Measurements from ENCODE around the gene GCNT1.
A peak's percentile ranks its signal among the peaks of the same experiment; 100 is the strongest.
"Not testable (repeated sequence)": the region's sequence is repeated elsewhere in the genome, so short reads cannot be mapped to it uniquely, and the experiment has no call there.

GCNT1 gene

DNA sequence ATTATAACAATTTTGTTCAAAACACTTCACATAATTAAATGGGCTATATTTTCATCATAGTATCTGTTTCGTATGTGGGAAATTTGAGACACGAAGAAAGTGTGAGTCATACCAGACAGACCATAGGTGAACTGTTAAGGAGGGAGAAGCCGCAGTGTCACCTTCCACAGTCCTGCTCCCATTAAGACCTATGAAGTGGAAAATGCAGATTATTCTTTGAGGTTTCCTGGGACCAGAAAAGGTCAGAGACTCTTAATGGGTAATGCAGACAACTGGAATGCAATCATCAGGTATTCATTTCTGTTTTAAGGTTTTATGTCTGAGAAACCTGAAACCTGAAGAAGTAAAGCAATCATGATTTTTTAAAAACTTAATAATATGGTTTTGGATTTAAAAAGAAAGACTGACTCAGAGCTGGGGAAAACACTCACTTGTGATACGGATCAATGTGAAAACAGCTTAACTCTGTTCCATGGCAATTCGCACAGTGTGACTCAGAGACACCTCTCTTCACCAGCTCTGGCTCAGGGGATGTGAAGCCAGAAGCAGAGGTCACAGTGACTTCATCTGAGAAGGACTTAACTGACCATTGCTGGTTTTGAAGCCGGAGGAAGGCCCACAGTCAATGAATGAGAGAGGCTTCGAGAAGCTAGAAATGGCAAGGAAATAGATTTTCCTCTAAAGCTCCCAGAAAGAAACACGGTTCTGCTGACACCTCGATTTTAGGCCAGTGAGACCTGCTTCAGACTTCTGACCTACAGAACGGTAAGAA is 17.2 kb upstream of the GCNT1 start:
- DNase-seq = peak in 3 of 56 donors; percentile 3 to 12 (median 10)

GRCh38 chr9:76443887-76444286 is 15.1 kb upstream of the GCNT1 start:
- no peak for DNase-seq

DNA sequence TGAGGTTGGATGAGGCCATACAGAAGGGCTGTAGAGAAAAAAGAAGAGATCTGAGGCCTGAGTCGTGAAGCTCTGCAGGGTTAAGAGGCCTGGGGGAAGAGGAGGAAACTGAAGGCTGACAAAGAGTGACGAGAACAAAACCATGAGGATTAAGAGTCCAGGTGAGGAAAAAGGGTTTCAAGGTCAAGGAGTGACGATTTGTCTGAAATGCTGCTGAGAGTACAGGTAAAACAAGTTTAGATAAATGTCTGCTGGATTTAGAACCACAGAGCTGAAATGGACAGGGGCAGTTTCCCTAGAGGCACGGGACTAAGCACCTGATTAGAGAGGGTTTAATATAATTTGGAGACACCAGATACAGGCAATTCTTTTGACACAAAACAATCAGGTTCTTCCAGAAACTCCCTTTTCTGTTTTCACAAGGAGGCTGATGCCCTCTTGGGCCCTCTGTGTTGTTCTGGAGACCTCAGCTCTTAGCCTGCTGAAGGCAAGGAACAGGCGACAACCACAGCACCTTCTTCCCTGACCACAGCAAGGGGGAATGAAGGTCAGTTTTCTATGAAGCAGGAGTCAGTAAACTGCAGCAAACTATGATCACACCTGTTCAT is 14.6 kb upstream of the GCNT1 start:
- no peak for DNase-seq

DNA sequence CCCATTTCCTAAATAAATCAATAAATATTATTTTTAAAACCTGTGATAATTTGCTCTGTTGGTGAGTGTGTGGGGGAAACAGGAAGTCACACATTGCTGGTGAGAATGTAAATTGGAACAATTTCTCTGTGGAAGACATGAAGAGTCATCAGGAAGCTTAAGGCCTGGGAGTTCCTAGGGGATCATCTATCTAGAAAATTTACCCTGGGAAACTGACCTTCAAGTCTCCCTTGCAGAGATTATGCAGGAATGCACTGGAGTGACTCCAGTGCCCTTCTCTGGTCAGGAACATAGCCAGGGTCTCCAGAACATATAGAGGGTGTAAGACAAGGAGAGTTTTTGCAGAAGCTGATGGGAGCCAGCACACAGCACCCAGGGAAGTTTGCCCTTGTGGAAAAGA is 13.0 kb upstream of the GCNT1 start:
- DNase-seq = no peak

DNA sequence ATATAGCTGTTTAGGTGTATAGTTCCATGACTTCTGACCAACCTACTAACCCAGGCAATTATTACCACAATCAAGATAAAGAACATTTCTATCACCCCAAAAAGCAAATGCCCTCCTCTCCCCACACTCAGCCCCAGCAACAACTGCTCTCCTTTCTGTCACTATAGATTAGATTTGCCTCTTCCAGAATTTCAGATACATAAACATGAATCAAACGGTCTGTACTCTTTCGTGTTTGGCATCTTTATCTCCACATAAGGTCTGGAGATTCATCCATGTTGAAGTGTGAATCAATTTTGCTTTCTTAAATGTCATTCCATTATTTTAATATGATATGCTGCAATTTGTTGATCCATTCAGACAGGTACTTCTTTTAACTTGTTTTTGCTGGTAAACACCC is 10.5 kb upstream of the GCNT1 start:
- no peak for DNase-seq

- DNase-seq = no peak
Measured at GRCh38 chr9:76451234-76451633, 7.7 kb upstream of the GCNT1 start.

- no peak for DNase-seq
Measured at GRCh38 chr9:76452839-76453238, 6.1 kb upstream of the GCNT1 start.

- no peak for DNase-seq
Measured at GRCh38 chr9:76453785-76454184, 5.2 kb upstream of the GCNT1 start.

DNA sequence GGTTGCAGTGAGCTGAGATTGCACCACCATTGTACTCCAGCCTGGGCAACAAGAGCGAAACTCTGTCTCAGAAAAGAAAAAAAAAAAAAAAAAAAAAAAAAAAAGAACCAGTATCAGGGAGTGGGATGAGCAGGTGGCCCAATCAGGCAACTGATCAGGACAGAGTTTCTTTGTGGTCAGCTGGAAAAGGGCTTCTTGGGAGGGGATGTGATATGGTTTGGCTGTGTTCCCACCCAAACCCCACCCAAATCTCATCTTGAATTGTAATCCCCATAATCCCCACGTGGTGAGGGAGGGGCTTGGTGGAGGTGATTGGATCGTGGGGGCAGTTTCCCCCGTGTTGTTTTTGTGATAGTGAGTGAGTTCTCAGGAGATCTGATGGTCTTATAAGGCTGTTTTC is 4.7 kb upstream of the GCNT1 start:
- no peak for DNase-seq

DNA sequence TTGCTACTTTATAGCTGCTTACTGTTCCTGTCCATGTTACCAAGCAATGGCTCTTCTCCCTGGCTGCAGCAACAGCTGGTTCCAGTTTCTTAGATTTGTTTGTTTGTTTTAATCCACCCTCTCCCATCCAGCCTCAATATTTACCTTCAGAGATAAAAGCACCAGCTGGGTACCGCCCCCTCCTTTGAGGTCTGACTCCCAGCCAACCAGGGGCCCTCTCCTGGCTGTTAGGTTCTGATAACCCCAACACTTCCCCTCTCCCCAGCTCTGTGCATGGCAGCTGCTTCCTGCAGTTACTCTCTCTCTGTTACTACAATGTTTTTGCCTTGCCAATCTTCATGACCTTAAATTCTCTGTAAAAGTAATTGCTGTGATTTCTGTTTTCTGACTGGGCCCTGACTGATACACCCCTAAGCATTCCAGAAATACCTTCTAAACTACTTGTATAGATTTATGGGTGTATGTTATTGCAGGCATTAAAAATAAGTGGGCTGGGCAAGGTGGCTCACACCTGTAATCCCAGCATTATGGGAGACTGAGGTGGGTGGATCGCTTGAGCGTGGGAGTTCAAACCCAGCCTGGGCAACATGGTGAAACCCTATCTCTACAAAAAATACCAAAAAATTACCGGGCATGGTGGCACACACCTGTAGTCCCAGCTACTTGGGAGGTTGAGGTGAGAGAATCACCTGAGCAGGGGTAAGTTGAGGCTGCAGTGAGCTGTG is 2.6 kb upstream of the GCNT1 start:
- no peak for DNase-seq

DNA sequence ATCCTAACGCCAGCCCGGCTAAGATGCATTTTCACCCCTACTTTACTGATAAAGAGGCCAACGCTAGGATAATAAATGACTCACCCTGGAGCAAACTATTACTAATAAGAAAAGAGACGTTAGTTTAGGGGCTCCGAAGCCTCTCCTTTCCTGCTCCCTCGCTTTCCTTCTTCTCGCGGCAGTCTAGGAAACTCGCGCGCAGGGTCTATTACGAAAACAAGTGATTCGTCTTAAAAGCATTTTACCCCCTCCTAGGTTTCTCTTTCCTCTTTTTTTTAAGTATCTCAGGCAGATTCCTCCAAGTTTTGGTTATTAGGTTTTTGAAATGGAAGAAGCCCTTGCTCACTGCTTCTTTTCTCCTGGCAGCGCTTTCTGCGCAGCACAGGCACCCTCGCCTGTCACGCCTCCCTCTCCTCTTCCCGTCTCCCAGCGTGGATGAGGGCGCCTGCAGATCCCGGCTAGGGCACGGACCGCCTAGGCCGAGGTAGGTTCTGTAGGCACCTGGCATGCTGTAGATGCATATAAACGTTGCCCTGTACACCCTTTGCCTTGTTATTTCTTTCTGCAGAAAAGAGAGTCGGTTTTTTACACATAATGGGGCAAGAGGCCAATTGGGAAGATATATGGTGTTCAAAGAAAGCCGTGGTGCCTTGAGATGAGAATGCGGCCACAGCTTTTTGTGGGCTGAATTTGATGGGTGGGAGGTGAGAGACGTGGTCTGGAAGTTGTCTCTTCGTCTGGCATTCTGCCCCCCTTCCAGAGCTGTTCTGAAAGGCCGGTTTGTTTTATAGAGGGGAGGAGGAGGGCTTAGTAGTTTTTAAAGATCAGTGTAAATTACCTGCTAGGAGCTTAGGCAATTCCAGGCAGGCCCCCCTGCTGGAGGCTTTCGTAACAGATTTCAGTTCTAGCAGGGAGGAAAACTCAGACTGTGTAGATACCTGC is 983 bp downstream of the GCNT1 start:
- DNase-seq = peak in 26 of 56 donors; percentile 6 to 52 (median 23)

DNA sequence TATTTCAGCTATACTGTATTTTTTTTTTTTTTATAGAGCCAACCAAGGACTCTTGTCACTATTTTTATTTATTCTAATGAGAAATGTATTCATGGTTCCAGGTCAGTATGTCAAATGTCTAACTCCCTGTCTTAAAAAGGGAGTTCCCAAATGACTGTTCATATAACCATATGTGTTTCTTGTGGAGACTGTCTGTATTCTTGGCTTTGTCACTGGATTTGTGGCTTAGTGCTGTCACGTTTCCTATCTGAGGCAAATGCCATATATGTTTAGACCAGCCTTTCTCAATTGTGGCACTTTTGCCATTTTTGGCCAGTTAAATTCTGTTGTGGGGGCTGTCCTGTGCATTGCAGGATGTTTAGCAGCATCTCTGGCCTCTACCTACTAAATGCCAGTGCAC is 3.1 kb downstream of the GCNT1 start:
- DNase-seq = no peak

DNA sequence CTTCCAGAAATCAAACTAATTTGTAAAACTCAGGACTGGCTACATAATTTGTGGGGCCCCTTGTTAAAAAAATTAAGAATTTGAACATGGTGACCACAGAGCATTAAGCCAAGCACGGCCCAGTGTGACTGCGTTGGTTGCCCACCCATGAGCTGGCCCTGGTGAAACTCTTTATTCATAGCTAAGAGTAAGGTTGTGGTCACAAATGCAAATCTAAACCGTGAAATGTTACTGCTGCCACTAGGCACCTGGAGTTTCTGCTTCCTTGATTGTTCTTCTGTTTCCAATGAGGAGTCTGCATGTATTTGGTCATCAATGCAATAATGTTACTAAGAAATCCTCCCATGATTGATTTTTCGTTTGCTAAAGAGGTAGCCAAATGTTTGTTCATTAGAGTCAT is 4.2 kb downstream of the GCNT1 start:
- no peak for DNase-seq

DNA sequence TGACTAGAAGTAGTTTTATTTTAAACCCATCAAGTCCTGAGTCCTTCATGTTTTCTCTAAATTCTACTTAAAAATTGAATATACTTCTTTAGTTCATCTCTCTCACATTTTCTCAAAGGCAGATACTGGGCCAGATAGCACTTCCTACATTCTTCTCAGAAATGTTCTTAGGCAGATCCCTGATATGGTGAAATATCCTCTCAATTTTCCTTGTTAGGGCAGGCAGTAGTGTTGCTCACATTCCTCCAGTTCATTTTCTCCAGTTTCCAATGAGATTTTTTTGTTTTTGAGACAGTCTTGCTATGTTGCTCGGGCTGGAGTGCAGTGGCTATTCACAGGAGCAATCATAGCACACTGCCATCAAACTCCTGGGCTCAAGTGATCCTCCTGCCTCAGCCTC is 5.7 kb downstream of the GCNT1 start:
- DNase-seq = no peak

- no peak for DNase-seq
Measured at GRCh38 chr9:76465442-76466298, 6.7 kb downstream of the GCNT1 start.

DNA sequence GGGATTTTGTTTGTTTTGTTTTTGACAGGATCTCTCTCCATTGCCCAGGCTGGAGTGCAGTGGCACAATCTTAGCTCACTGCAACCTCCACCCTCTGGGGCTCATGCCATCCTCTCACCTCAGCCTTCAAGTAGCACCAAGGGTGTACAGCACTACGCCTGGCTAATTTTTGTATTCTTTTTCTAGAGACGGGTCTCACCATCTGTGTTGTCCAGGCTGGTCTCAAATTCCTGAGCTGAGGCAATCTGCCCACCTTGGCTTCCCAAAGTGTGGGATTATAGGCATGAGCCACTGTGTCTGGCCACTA is 7.3 kb downstream of the GCNT1 start:
- DNase-seq = no peak

DNA sequence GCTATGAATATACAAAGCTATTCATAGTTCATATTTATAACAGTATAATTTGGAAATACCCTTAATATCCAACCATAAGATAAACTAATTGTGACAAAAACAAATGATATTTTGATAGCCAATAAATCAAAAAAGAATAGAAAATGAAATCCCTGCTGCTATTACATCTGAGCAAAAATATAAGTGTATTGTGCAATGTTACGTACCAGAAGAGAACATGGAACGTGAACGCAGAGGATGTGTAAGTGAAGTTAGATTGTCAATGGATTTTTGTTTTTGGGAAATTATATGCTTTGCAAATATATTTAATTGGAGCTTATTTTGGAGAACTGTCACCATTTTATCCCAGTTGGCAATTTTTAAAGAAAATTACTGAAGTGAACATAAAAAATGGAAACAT is 15.4 kb downstream of the GCNT1 start:
- no peak for DNase-seq

- DNase-seq = no peak
Measured at GRCh38 chr9:76475686-76476085, 16.7 kb downstream of the GCNT1 start.

DNA sequence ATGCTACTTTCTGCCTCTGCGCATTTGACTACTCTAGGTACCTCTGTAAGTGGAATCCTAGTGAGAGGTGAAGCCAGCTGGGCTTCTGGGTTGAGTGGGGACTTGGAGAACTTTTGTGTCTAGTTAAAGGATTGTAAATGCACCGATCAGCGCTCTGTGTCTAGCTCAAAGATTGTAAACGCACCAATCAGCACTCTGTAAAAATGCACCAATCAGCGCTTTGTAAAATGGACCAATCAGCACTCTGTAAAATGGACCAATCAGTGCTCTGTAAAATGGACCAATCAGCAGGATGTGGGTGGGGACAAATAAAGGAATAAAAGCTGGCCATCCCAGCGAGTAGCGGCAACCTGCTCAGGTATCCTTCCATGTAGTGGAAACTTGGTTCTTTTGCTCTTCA is 18.8 kb downstream of the GCNT1 start:
- DNase-seq = not testable (repeated sequence)

DNA sequence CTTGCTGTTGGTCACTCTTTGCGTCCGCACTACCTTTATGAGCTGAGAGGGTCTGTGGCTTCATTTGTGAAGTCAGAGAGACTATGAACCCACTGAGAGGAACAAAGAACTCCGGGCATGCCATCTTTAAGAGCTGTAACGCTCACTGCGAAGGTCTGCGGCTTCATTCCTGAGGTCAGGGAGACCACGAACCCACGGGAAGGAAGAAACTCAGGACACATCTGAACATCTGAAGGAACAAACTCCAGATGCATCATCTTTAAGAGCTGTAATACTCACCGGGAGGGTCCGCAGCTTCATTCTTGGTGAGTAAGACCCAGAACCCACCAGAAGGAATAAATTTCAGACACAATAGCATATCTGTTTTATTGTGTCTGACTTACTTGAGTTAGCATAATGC is 19.2 kb downstream of the GCNT1 start:
- DNase-seq = no peak

DNA sequence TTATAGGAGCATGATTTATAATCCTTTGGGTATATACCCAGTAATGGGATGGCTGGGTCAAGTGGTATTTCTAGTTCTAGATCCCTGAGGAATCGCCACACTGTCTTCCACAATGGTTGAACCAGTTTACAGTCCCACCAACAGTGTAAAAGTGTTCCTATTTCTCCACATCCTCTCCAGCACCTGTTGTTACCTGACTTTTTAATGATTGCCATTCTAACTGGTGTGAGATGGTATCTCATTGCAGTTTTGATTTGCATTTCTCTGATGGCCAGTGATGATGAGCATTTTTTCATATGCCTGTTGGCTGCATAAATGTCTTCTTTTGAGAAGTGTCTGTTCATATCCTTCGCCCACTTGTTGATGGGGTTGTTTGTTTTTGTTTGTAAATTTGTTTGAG is 20.4 kb downstream of the GCNT1 start:
- not testable (repeated sequence) for DNase-seq

All from nucleus accumbens (tissue), 56 donors.